ENCODE data around the gene ADARB2.
"Not testable (repeated sequence)": the region's sequence is repeated elsewhere in the genome, so short reads cannot be mapped to it uniquely, and the experiment has no call there.

Gene ADARB2

GRCh38 chr10:1409392-1409791, 327.9 kb downstream of the ADARB2 start:
- no peak for DNase-seq (ENCODE audit: low read depth in 2 of 2)

GRCh38 chr10:1408651-1409367, 328.5 kb downstream of the ADARB2 start:
- no peak for DNase-seq (ENCODE audit: low read depth in 2 of 2)

- DNase-seq (ENCODE audit: low read depth in 2 of 2) = no peak
Observed at GRCh38 chr10:1406967-1407945, 330.1 kb downstream of the ADARB2 start.

GRCh38 chr10:1406132-1406966, 331.0 kb downstream of the ADARB2 start:
- no peak for DNase-seq (ENCODE audit: low read depth in 2 of 2)

GRCh38 chr10:1404323-1405260, 332.7 kb downstream of the ADARB2 start:
- no peak for DNase-seq (ENCODE audit: low read depth in 2 of 2)

- no peak for DNase-seq (ENCODE audit: low read depth in 2 of 2)
Observed at GRCh38 chr10:1403508-1404322, 333.6 kb downstream of the ADARB2 start.

GRCh38 chr10:1402816-1403507, 334.4 kb downstream of the ADARB2 start:
- DNase-seq (ENCODE audit: low read depth in 2 of 2) = no peak

GRCh38 chr10:1402016-1402770, 335.1 kb downstream of the ADARB2 start:
- no peak for DNase-seq (ENCODE audit: low read depth in 2 of 2)

- DNase-seq (ENCODE audit: low read depth in 2 of 2) = no peak
Observed at GRCh38 chr10:1401071-1401965, 336.0 kb downstream of the ADARB2 start.

GRCh38 chr10:1400101-1401070, 336.9 kb downstream of the ADARB2 start:
- DNase-seq (ENCODE audit: low read depth in 2 of 2) = no peak

- DNase-seq (ENCODE audit: low read depth in 2 of 2) = no peak
Observed at GRCh38 chr10:1399431-1400100, 337.8 kb downstream of the ADARB2 start.

GRCh38 chr10:1398626-1399410, 338.5 kb downstream of the ADARB2 start:
- DNase-seq (ENCODE audit: low read depth in 2 of 2) = no peak

- not testable (repeated sequence) for DNase-seq (ENCODE audit: low read depth in 2 of 2)
Observed at GRCh38 chr10:1398116-1398515, 339.2 kb downstream of the ADARB2 start.

GRCh38 chr10:1396297-1396635, 341.1 kb downstream of the ADARB2 start:
- no peak for DNase-seq (ENCODE audit: low read depth in 2 of 2)
